Activated CD8-positive, alpha-beta memory T cell treated with anti-CD3 and anti-CD28 coated beads for 36 hours (primary cell): Measurements from ENCODE around the gene IFI16. TPM values are rescaled to one million over a fixed set of nuclear protein-coding genes. Genes with fewer than 3 reads are reported as not detected.
"Not testable (repeated sequence)": the region's sequence is repeated elsewhere in the genome, so short reads cannot be mapped to it uniquely, and the experiment has no call there.

ENCODE experiments used
- CTCF ChIA-PET: fragments of 350-600 bp; sonication (Branson Sonifier 250); formaldehyde crosslinking; loops from one replicate; lab custom pipeline; 2021; ENCODE audit warnings: antibody characterized with exemption; lab: Charles Lee
- POLR2A ChIA-PET: fragments of 350-600 bp; sonication (Branson Sonifier 250); formaldehyde crosslinking; loops from one replicate; lab custom pipeline; 2021; ENCODE audit warnings: antibody characterized with exemption; lab: Charles Lee
- total RNA-seq, 2 experiments: library from RNA; stranded (reverse); gene quantifications; one replicate each; pipeline ENCODE4 v1.2.3, GENCODE V29; 2021

The IFI16 gene
- total RNA-seq, 2 experiments from 2014 or later: 203 to 212 TPM

DNA sequence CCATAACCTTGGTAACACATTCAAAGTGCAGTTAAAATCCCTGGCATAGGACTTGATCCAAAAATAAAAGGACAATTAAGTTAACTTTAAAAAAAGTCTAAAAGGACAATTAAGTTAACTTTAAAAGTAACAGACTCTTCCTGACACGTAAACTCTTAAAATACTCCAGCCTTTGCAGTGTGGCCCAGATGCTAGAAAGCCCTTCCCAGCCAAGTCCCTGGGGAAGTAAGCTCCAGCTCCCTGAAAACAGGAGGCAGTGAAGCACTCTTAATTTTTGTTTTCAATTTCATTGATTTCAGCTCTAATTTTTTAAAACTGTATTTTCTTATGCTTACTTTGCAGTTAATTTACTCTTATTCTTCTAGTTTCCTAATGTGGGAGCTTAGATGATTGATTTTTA, 71.9 kb downstream of the IFI16 start:
- CTCF ChIA-PET: no interaction called here
- POLR2A ChIA-PET: no interaction called here

DNA sequence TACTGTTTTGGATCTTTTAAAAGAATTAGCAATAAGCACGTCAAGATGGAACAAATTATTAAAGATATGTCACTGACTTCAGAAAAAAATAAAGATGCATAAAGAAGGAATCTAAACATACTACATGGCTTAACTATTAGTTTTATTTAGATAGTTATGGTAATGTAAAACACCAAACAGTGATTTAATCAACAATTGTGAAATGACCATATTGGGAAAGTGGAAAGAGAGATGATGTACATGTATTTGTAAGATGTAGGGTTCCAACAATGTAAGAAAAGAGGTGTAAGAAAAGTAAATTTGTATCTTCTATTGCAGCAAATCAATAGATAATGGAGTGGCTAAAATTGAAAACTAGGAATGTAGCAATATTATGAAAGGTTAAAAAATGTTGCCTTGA, 73.3 kb downstream of the IFI16 start:
- CTCF ChIA-PET: no interaction called here
- POLR2A ChIA-PET: no interaction called here

DNA sequence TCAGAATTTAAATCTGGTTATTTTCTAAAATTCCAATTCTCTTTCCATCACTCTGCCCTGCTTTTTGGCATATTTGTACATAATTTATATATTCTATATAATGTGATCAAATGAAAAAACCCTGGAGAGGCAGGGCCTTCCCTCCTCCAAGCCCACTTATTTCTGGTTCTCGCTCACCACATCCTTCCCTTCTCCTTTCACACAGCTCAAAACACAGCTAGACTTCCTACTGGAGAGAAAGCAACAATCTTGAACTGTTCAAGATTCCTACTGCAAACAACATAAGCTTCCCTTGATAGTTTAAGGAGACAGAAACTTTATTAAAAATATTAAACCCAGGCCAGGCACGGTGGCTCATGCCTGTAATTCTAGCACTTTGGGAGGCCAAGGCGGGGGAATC, 74.4 kb downstream of the IFI16 start:
- POLR2A ChIA-PET: no interaction called here
- CTCF ChIA-PET: no interaction called here

GRCh38 chr1:159084867-159085266, 75.2 kb downstream of the IFI16 start:
- ChIA-PET POLR2A (no interaction called here), CTCF (no interaction called here)

GRCh38 chr1:159088050-159088449, 78.3 kb downstream of the IFI16 start:
- CTCF ChIA-PET: interaction anchor here (2.3 kb wide), 1 partner anchor 11 kb away, joined by 12 read pairs; the partner anchor contains the start of gene AIM2
- POLR2A ChIA-PET: interaction anchor here (2.4 kb wide), 1 partner anchor 11 kb away, joined by 26 read pairs; the partner anchor contains the start of gene AIM2

DNA sequence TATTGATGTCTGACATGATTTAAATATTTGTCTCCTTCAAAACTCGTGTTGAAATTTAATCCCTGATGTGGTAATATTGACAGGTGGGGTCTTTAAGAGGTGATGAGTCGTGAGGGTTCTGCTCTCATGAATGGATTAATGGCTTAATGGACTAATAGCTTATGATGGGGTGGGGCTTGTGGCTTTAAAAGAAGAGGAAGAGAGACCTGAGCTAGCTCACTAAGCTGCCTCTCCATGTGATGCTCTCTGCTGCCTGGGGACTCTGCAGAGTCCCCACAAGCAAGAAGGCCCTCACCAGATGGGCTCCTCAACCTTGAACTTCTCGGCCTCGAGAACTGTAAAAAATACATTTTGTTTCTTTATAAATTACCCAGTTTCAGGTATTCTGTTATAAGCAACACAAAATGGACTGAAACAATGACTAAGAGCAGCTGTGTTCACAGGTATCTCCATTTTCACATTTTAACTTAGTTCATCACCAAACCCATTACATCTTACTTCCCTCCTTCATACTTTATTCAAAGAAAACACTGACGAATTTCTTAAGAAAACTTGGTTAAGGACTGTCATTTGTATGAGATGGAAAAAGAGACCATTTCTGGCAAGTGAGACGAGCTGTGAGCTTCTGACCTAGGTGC, 79.0 kb downstream of the IFI16 start:
- POLR2A ChIA-PET: interaction anchor here (2.4 kb wide), 1 partner anchor 12 kb away, joined by 26 read pairs; the partner anchor contains the start of gene AIM2
- CTCF ChIA-PET: interaction anchor here (1.0 to 2.3 kb wide), 3 partner anchors 9 to 45 kb away, joined by 3 to 12 read pairs (median 5); partner anchors contain the start of gene AIM2

DNA sequence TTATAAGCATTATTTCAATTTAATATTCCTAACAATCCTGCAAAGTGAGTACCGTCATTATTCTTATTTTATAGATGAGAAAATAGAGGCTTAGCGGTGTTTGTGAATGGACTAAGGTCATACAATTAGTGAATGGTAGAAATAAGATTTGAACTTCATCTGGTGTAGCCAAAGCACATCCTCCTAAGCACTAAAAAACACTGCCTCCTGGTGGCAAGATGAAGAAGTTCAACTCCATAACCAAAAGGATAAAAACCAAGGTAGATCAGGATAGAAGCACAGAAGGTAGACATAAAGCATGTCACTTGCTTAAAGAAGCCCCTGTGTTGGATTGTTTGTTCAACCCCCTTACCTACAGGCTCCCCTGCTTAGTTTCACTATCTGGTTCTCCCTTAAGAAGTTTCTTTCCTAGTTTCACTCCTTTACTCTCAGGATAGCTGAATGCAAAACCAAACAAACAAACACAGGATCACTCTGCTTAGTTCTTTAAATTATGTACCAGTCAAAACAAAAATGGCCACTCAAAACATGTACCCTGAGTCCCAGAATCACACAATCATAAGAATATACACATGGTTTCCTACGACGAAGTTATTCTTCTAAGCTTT, 79.6 kb downstream of the IFI16 start:
- ChIA-PET CTCF (interaction anchor here (1.0 to 2.3 kb wide), 4 partner anchors 10 to 44 kb away, joined by 3 to 12 read pairs (median 4); partner anchors contain the start of gene AIM2), POLR2A (interaction anchor here (2.4 kb wide), 1 partner anchor 12 kb away, joined by 26 read pairs; the partner anchor contains the start of gene AIM2)

DNA sequence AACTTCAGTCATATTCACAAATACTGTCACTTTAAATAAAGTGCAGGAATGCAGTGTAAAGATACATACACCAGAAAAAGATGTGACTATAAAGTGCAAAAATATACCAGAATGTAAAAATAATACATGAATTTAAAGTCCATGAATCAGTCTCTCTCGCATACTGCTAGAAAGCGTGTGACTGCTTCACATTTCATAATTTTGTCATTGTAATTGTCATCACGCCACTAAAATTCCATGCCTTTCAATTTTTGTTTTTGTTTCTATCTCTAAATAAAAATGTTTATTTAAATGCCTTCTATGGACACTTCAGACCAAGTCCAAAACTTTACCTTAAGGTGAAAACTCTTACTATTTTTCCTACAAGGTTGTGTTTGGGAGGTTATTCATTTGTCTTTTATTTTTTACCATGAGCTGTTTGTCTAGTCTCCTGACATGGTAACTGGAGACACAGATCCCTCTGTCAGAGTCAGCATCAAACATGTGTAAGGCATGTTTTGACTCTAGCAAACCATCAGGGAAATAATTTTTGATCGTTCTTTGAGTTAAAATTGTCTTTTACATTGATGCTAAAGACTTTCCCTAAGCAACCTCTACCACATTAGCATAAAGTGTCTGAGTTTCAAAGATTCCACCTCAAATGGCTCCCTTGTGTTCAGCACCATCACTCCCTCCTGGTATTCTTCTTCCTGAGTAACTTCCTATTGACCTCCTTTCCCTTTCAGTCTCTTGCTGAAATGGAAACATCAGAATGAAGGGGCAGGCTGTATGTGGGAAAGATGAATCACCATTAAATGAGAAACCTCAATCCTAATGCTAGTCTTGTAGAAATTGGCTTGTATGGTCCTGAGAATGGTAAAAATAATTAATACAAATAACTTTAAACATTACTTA, 80.8 kb downstream of the IFI16 start:
- POLR2A ChIA-PET: interaction anchor here (0.7 to 2.4 kb wide), 4 partner anchors 13 to 832 kb away, joined by 3 to 26 read pairs (median 4); partner anchors contain the start of gene AIM2
- CTCF ChIA-PET: interaction anchor here (0.8 to 2.3 kb wide), 4 partner anchors 12 to 43 kb away, joined by 3 to 12 read pairs (median 4); partner anchors contain the start of gene AIM2

GRCh38 chr1:159091180-159091560, 81.5 kb downstream of the IFI16 start:
- POLR2A ChIA-PET: interaction anchor here (1.0 kb wide), 2 partner anchors 13 to 15 kb away, joined by 3 to 4 read pairs; partner anchors contain the start of gene AIM2

GRCh38 chr1:159091607-159092031, 81.9 kb downstream of the IFI16 start:
- ChIA-PET CTCF (interaction anchor here (2.3 kb wide), 1 partner anchor 15 kb away, joined by 6 read pairs; the partner anchor contains the start of gene AIM2), POLR2A (interaction anchor here (1.0 kb wide), 2 partner anchors 14 to 15 kb away, joined by 3 to 4 read pairs; partner anchors contain the start of gene AIM2)

More at GRCh38 chr1:159091180-159091560, 81.5 kb downstream of the IFI16 start:
- CTCF ChIA-PET: interaction anchor here (0.8 to 2.3 kb wide), 2 partner anchors 13 to 14 kb away, joined by 3 to 6 read pairs; partner anchors contain the start of gene AIM2

GRCh38 chr1:159092036-159092760, 82.5 kb downstream of the IFI16 start:
- POLR2A ChIA-PET: interaction anchor here (1.0 kb wide), 2 partner anchors 14 to 16 kb away, joined by 3 to 4 read pairs; partner anchors contain the start of gene AIM2
- CTCF ChIA-PET: interaction anchor here (2.3 kb wide), 1 partner anchor 15 kb away, joined by 6 read pairs; the partner anchor contains the start of gene AIM2

GRCh38 chr1:159098596-159098995, 88.9 kb downstream of the IFI16 start:
- ChIA-PET CTCF (no interaction called here), POLR2A (no interaction called here)

- POLR2A ChIA-PET: no interaction called here
- CTCF ChIA-PET: no interaction called here
These were observed 90.9 kb downstream of the IFI16 start for GRCh38 chr1:159100589-159100988.

DNA sequence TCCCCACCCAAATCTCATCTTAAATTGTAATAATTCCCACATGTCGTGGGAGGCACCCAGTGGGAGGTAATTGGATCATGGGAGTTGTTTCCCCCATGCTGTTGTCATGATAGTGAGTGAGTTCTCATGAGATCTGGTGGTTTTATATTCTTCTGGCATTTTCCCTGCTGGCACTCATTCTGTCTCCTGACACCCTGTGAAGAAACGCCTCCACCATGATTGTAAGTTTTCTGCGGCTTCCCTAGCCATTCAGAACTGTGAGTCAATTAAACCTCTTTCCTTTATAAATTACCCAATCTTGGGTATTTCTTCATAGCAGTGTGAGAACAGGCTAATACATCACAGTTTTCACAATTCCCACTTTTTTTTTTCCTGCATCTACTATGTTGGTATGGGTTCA, 93.3 kb downstream of the IFI16 start:
- CTCF ChIA-PET, POLR2A ChIA-PET: not testable (repeated sequence)
